Right lobe of liver (tissue), 6 donors: ENCODE data around the gene TGFB1. TPM values are rescaled to one million over a fixed set of nuclear protein-coding genes. Genes with fewer than 3 reads are reported as not detected.
"Not testable (repeated sequence)": the region's sequence is repeated elsewhere in the genome, so short reads cannot be mapped to it uniquely, and the experiment has no call there.

Experiments
- ATAC-seq, 4 donors: fragments of 200-7000 bp; cut with Tn5 transposase; one replicate each; pipeline ENCODE4 v1.9.1; 2020; ENCODE audit warnings: mild to moderate bottlenecking in 4 of 4, moderate library complexity in 4 of 4
- DNase-seq, 3 donors: peaks; one replicate each; pipeline ENCODE4 v3.0.0-alpha.2; 2020
- H3K27ac ChIP-seq, 3 donors: fragments of 200-600 bp; one replicate each; pipeline ENCODE4 v1.8.0; 2022
- H3K27me3 ChIP-seq, 2 donors: fragments of 200-600 bp; one replicate each; pipeline ENCODE4 v1.8.0; 2022
- H3K36me3 ChIP-seq, 4 donors: fragments of 200-600 bp; sonication (generic) in 1 of 4; one replicate each; pipeline versions ENCODE4 v1.5.1 to v1.8.0; 2017 to 2022; ENCODE audit warnings: control low read depth in 1 of 4
- H3K4me1 ChIP-seq, 4 donors: fragments of 200-600 bp; sonication (generic) in 1 of 4; one replicate each; pipeline versions ENCODE4 v1.5.1 to v1.8.0; 2017 to 2022; ENCODE audit warnings: control low read depth in 1 of 4
- H3K4me3 ChIP-seq, 3 donors: fragments of 200-600 bp; one replicate each; pipeline ENCODE4 v1.8.0; 2022
- H3K9me3 ChIP-seq, 4 donors: fragments of 200-600 bp; sonication (generic) in 1 of 4; one replicate each; pipeline versions ENCODE4 v1.5.1 to v1.8.0; 2017 to 2022; ENCODE audit warnings: control low read depth in 1 of 4
- CTCF ChIP-seq, 4 donors: fragments of 200-600 bp in 3 of 4; fragments of 450-650 bp in 1 of 4; IDR thresholded peaks; one replicate each; pipeline versions ENCODE4 v1.5.1 to v1.8.0; 2016 to 2022; ENCODE audit warnings: antibody characterized with exemption in 4 of 4, mild to moderate bottlenecking in 2 of 4
- POLR2A ChIP-seq: fragments of 450-650 bp; IDR thresholded peaks from one replicate; pipeline ENCODE4 v1.6.1; 2017; ENCODE audit warnings: antibody characterized with exemption, mild to moderate bottlenecking
- WGBS: methylation state at CpG from one replicate; pipeline ENCODE4 v1.1.6; 2018; ENCODE audit warnings: low coverage, low lambda C conversion rate; ENCODE audit not compliant: insufficient coverage; ENCODE audit errors: missing lambda C conversion rate; 5-methylcytosine and 5-hydroxymethylcytosine counted together
- intact Hi-C, 2 donors: fragments of 100-400 bp; cut with DNase I; formaldehyde crosslinking; loops; one replicate each; pipeline versions ENCODE4 v1.11.2 to v1.14.1; 2022
- total RNA-seq, 6 experiments: library from RNA; depleted of rRNA in 2 of 6; stranded (reverse); fragments of >200 nt in 2 of 6; fragmentation: NEBNext Ultra II Directional in 3 of 6; extraction: Animal tissue kit (Norgen Biotek cat#: 25700) in 3 of 6; gene quantifications; one replicate each; pipeline versions ENCODE4 v1.1.0 to v1.2.4, GENCODE V29; 2016 to 2023
- donor health status: DM: no; HTN: yes; CAD: no.
- donor health status: DM: no; HTN: no; CAD: no.
- donor health status: DM: no; HTN: no; CAD: no.
- donor health status: DM: no; HTN: yes; CAD: no.
- donor health status: DM: no; HTN: yes; CAD: no.

TGFB1 gene
- total RNA-seq, 6 experiments from 2014 or later = 4.9 to 19.1 (median 8.5) TPM

DNA sequence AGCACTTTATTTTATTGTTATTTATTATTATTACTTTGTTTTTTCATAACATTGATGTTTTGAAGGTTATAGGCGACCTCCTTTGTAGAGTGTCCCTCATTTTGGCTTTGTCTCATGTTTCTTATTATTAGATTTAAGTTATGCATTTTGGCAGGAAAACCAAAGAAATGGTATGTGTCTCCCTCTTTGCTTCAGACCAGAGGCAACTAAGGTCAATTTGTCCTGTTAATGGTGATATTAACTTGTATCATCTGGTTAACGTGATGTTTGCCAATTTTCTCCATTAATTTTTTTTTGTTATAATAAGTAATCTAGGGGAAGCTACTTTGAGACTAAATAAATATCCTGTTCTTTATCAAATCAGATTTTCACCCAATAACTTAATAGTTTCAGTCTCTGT, 18.8 kb upstream of the TGFB1 start:
- H3K27me3 ChIP-seq = no peaks in the 10 kb centered on the region
- DNase-seq (no peak), ATAC-seq (no peak)
- H3K4me1 ChIP-seq = peaks cover 0 to 17% (median 3%) of the 10 kb centered on the region in 4 donors
- H3K4me3 ChIP-seq = no peak overlapping the region
- 78% methylated on average over 2 of the region's 2 CpGs for WGBS
- TF ChIP-seq POLR2A (no peak), CTCF (IDR thresholded peaks at IDR 0.05) (no peak)
- H3K9me3 ChIP-seq = no peaks in the 10 kb centered on the region
- no peak overlapping the region for H3K27ac ChIP-seq
- intact Hi-C loops = no loop called here
- H3K36me3 ChIP-seq = no peaks in the 10 kb centered on the region

DNA sequence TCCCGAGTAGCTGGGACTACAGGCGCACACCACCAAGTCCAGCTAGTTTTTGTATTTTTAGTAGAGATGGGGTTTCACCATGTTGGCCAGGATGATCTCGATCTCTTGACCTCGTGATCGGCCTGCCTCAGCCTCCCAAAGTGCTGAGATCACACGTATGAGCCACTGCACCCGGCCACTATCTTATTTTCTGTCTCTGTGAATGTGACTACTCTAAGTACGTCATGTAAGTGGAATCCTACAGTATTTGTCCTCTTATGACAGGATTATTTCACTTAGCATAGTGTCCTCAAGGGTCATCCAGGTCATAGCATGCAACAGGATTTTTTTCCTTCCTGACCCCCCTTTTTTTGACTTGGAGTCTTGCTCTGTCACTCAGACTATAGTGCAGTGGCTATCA, 17.8 kb upstream of the TGFB1 start:
- WGBS = 92% methylated on average over 8 of the region's 8 CpGs
- H3K9me3 ChIP-seq = no peaks in the 10 kb centered on the region
- no peaks in the 10 kb centered on the region for H3K36me3 ChIP-seq
- TF ChIP-seq POLR2A (no peak), CTCF (IDR thresholded peaks at IDR 0.05) (no peak)
- no peak overlapping the region for H3K4me3 ChIP-seq
- ATAC-seq (no peak), DNase-seq (no peak)
- H3K27ac ChIP-seq = no peak overlapping the region
- no peaks in the 10 kb centered on the region for H3K27me3 ChIP-seq
- H3K4me1 ChIP-seq = peaks cover 0 to 16% (median 3%) of the 10 kb centered on the region in 4 donors
- intact Hi-C loops = no loop called here

DNA sequence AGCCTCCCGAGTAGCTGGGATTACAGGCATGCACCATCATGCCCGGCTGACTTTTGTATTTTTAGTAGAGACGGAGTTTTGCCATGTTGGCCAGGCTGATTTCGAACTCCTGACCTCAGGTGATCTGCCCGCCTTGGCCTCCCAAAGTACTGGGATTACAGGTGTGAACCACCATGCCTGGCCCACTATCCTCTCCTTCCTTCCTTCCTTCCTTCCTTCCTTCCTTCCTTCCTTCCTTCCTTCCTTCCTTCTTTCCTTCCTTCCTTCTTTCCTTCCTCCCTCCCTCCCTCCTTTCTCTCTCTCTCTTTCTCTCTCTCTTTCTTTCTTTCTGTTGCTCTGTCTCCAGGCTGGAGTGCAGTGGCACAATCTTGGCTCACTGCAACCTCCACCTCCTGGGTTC, 17.4 kb upstream of the TGFB1 start:
- H3K27ac ChIP-seq, H3K27me3 ChIP-seq, DNase-seq, H3K9me3 ChIP-seq, H3K4me3 ChIP-seq, intact Hi-C loops, ATAC-seq, H3K36me3 ChIP-seq: not testable (repeated sequence)
- 75% methylated on average over 1 of the region's 5 CpGs for WGBS
- H3K4me1 ChIP-seq = peaks cover 0 to 12% (median 2%) of the 10 kb centered on the region in 4 donors

- Histone ChIP-seq H3K9me3 (no peaks in the 10 kb centered on the region), H3K4me3 (no peak overlapping the region), H3K36me3 (no peaks in the 10 kb centered on the region), H3K27me3 (no peaks in the 10 kb centered on the region), H3K27ac (no peak overlapping the region), H3K4me1 (peaks cover 0 to 5% (median 0%) of the 10 kb centered on the region in 4 donors)
- DNase-seq (no peak), ATAC-seq (no peak)
- TF ChIP-seq CTCF (IDR thresholded peaks at IDR 0.05) = no peak
- no peak for TF ChIP-seq POLR2A
- intact Hi-C loops = no loop called here
- WGBS = 90% methylated on average over 2 of the region's 2 CpGs
Measured at GRCh38 chr19:41369769-41370168, 16.0 kb upstream of the TGFB1 start.

GRCh38 chr19:41367848-41368301, 14.2 kb upstream of the TGFB1 start:
- DNase-seq = no peak
- TF ChIP-seq POLR2A (no peak), CTCF (IDR thresholded peaks at IDR 0.05) (no peak)
- Histone ChIP-seq H3K4me1 (peaks cover 0 to 9% (median 0%) of the 10 kb centered on the region in 4 donors), H3K27me3 (no peaks in the 10 kb centered on the region), H3K4me3 (no peak overlapping the region), H3K36me3 (no peaks in the 10 kb centered on the region), H3K9me3 (no peaks in the 10 kb centered on the region), H3K27ac (peak overlapping the region; percentile 10 to 40 (median 27))
- intact Hi-C loops = no loop called here
- ATAC-seq = peak in 1 of 4 donors; percentile 11
- 51% methylated on average over 6 of the region's 6 CpGs for WGBS
